ENCODE results near the gene GPER1. TPM values are rescaled to one million over a fixed set of nuclear protein-coding genes. Genes with fewer than 3 reads are reported as not detected.
"Not testable (repeated sequence)": the region's sequence is repeated elsewhere in the genome, so short reads cannot be mapped to it uniquely, and the experiment has no call there.

The GPER1 gene
- 10 to 100 TPM; 12.5 to 29.2 (median 21.2) TPM for total RNA-seq

- 16 to 18% methylated on average over 17 to 27 of the region's 28 CpGs for WGBS, 2 donors
- intact Hi-C loops (cut with DNase I) = loop anchor here (5.0 kb wide), 1 partner anchor 34 kb away; no protein-coding TSS in a partner anchor
- H3K4me3 ChIP-seq (replicated peaks in 1 of 3) = peak within 1 kb of the TSS in 2 of 3 donors; percentile 1 to 29
- peaks cover 34 to 36% of the 10 kb centered on the region in 2 donors for H3K4me1 ChIP-seq
- H3K36me3 ChIP-seq = peaks cover 19% of the 10 kb centered on the region in 2 donors
- peak in 1 of 2 donors; percentile 86 for TF ChIP-seq POLR2A (IDR thresholded peaks at IDR 0.05)
- no peak for TF ChIP-seq CTCF (IDR thresholded peaks at IDR 0.05)
- peak within 1 kb of the TSS; percentile 16 to 79 (median 65) for H3K27ac ChIP-seq
- no peaks in the 10 kb centered on the region for H3K9me3 ChIP-seq
- DNase-seq = peak; percentile 92 to 93
- H3K27me3 ChIP-seq = no peaks in the 10 kb centered on the region
Measured at GRCh38 chr7:1087952-1088920, at the start of gene GPER1. Gene GPER1 (plus strand): TSS chr7:1088113. CDS start chr7:1091729, 3,616 bp downstream.

GRCh38 chr7:1040233-1040632, 47.7 kb upstream of the GPER1 start:
- 95 to 100% methylated on average over 1 of the region's 1 CpG for WGBS, 2 donors
- intact Hi-C loops (cut with DNase I); H3K27ac ChIP-seq: not testable (repeated sequence)

GRCh38 chr7:1040790-1041189, 47.1 kb upstream of the GPER1 start:
- 74 to 78% methylated on average over 14 to 16 of the region's 16 CpGs for WGBS, 2 donors
- H3K4me1 ChIP-seq = peaks cover 21 to 33% of the 10 kb centered on the region in 2 donors
- H3K27ac ChIP-seq = no peak overlapping the region
- no peak overlapping the region for H3K4me3 ChIP-seq (replicated peaks in 1 of 3)
- intact Hi-C loops (cut with DNase I) = no loop called here
- H3K9me3 ChIP-seq = no peaks in the 10 kb centered on the region
- TF ChIP-seq CTCF (IDR thresholded peaks at IDR 0.05) (no peak), POLR2A (IDR thresholded peaks at IDR 0.05) (no peak)
- no peak for DNase-seq
- H3K27me3 ChIP-seq = no peaks in the 10 kb centered on the region
- no peaks in the 10 kb centered on the region for H3K36me3 ChIP-seq

More at GRCh38 chr7:1040233-1040632, 47.7 kb upstream of the GPER1 start:
- H3K36me3 ChIP-seq; H3K27me3 ChIP-seq; DNase-seq; H3K4me3 ChIP-seq (replicated peaks in 1 of 3); H3K9me3 ChIP-seq: not testable (repeated sequence)
- H3K4me1 ChIP-seq = peaks cover 18 to 30% of the 10 kb centered on the region in 2 donors

- no peaks in the 10 kb centered on the region for H3K36me3 ChIP-seq
- no peaks in the 10 kb centered on the region for H3K27me3 ChIP-seq
- no peak overlapping the region for H3K27ac ChIP-seq
- WGBS, 2 donors = 80 to 87% methylated on average over 16 to 18 of the region's 40 CpGs
- intact Hi-C loops (cut with DNase I) = no loop called here
- peaks cover 26 to 42% of the 10 kb centered on the region in 2 donors for H3K4me1 ChIP-seq
- TF ChIP-seq CTCF (IDR thresholded peaks at IDR 0.05) (no peak), POLR2A (IDR thresholded peaks at IDR 0.05) (no peak)
- H3K9me3 ChIP-seq = no peaks in the 10 kb centered on the region
- H3K4me3 ChIP-seq (replicated peaks in 1 of 3) = no peak overlapping the region
- DNase-seq = no peak
Measured at GRCh38 chr7:1041551-1042491, 46.1 kb upstream of the GPER1 start.

GRCh38 chr7:1042492-1042833, 45.5 kb upstream of the GPER1 start:
- peaks cover 32 to 48% of the 10 kb centered on the region in 2 donors for H3K4me1 ChIP-seq
- no peaks in the 10 kb centered on the region for H3K36me3 ChIP-seq

More at GRCh38 chr7:1042492-1042833, 45.5 kb upstream of the GPER1 start:
- Histone ChIP-seq H3K4me3 (replicated peaks in 1 of 3) (no peak overlapping the region), H3K9me3 (no peaks in the 10 kb centered on the region), H3K27me3 (no peaks in the 10 kb centered on the region), H3K27ac (peak overlapping the region in 1 of 3 donors; percentile 34)
- 74 to 86% methylated on average over 5 to 7 of the region's 7 CpGs for WGBS, 2 donors
- intact Hi-C loops (cut with DNase I) = no loop called here
- TF ChIP-seq CTCF (IDR thresholded peaks at IDR 0.05) (no peak), POLR2A (IDR thresholded peaks at IDR 0.05) (no peak)
- no peak for DNase-seq
